ENCODE data around the gene IZUMO1. TPM values are rescaled to one million over a fixed set of nuclear protein-coding genes. Genes with fewer than 3 reads are reported as not detected.

The IZUMO1 gene
- total RNA-seq, 1 donor from 2014 or later: 2.9 TPM

- H3K27ac ChIP-seq: peak overlapping the region; percentile 81
- TF ChIP-seq CTCF (IDR thresholded peaks at IDR 0.05): no peak
- no peaks in the 10 kb centered on the region for H3K9me3 ChIP-seq
- H3K27me3 ChIP-seq (ENCODE audit: low read depth): peaks cover 13% of the 10 kb centered on the region
- intact Hi-C loops (cut with DNase I): no loop called here
- peaks cover 17% of the 10 kb centered on the region for H3K4me1 ChIP-seq
- H3K36me3 ChIP-seq: no peaks in the 10 kb centered on the region
- peak in 1 of 2 donors; percentile 7 for ATAC-seq
- peak overlapping the region; percentile 67 for H3K4me3 ChIP-seq
- no peak for DNase-seq
These were observed 5.3 kb downstream of the IZUMO1 start for GRCh38 chr19:48741129-48741999.

- ATAC-seq (peak; percentile 4 to 9), DNase-seq (peak; percentile 63)
- TF ChIP-seq CTCF (IDR thresholded peaks at IDR 0.05): no peak
- H3K27ac ChIP-seq: peak within 1 kb of the TSS; percentile 81
- H3K4me1 ChIP-seq: peaks cover 17% of the 10 kb centered on the region
- peak within 1 kb of the TSS; percentile 67 for H3K4me3 ChIP-seq
- intact Hi-C loops (cut with DNase I): no loop called here
- peaks cover 9% of the 10 kb centered on the region for H3K27me3 ChIP-seq (ENCODE audit: low read depth)
- no peaks in the 10 kb centered on the region for H3K36me3 ChIP-seq
- H3K9me3 ChIP-seq: no peaks in the 10 kb centered on the region
These were observed 6.3 kb downstream of the IZUMO1 start, which contains the start of gene RASIP1 for GRCh38 chr19:48740164-48740972. Gene RASIP1, minus strand, starts transcription at chr19:48740610. Its CDS starts 328 bp downstream, at chr19:48740282.

GRCh38 chr19:48739404-48740163, 7.1 kb downstream of the IZUMO1 start:
- Histone ChIP-seq H3K36me3 (no peaks in the 10 kb centered on the region), H3K9me3 (no peaks in the 10 kb centered on the region), H3K4me3 (peak overlapping the region; percentile 67), H3K27me3 (ENCODE audit: low read depth) (peaks cover 8% of the 10 kb centered on the region), H3K27ac (peak overlapping the region; percentile 81), H3K4me1 (peaks cover 17% of the 10 kb centered on the region)
- ATAC-seq: peak in 1 of 2 donors; percentile 2
- no peak for DNase-seq
- no peak for TF ChIP-seq CTCF (IDR thresholded peaks at IDR 0.05)
- intact Hi-C loops (cut with DNase I): no loop called here

- Histone ChIP-seq H3K4me3 (peak overlapping the region; percentile 67), H3K27ac (peak overlapping the region; percentile 81), H3K4me1 (peaks cover 17% of the 10 kb centered on the region), H3K36me3 (no peaks in the 10 kb centered on the region), H3K9me3 (no peaks in the 10 kb centered on the region), H3K27me3 (ENCODE audit: low read depth) (peaks cover 8% of the 10 kb centered on the region)
- ATAC-seq: peak; percentile 92 to 95
- DNase-seq: peak; percentile 93
- peak; percentile 33 for TF ChIP-seq CTCF (IDR thresholded peaks at IDR 0.05)
- intact Hi-C loops (cut with DNase I): no loop called here
These were observed 7.9 kb downstream of the IZUMO1 start for GRCh38 chr19:48738557-48739403.

Measured in lower lobe of right lung (tissue), 2 donors.